Measurements from ENCODE around the gene OCA2. TPM values are rescaled to one million over a fixed set of nuclear protein-coding genes. Genes with fewer than 3 reads are reported as not detected.

The OCA2 gene
- total and polyA plus RNA-seq, 2 of the 4 experiments (the other 2 are of a cell fraction), result under 0.01 to 0.03 TPM

DNA sequence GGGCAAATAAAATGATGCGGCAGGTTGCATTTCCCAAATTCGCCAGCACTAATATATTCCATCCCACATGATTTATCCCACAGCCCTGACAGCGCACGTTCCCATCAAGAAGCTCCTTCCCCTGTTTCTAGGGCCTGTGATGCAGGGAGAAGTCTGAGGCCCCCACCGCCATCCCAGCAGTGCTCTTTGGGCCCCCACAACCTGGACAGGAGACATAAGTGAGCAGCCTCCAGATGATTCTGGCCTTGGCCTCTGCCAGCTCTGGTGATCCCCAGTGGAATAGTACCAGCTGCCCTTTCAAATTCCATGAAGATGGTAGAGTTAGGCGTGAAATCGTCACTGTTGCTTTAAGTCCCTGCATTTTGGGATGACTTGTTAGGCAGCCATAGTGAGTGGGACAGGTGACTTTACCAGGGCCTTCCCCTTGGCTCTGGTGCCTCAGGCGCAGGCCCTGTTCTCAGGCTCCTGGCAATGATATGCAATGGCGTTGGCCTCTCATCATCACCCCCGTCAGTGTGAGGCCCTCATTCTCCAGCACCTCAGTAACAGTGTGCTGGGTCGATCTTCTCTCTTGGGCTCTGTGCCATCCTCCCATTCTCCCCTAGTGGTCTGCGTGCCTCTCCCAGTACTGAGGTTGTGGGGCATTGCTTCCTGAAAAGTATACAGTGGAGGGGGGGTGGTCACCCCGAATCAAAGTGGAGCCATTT, 263.7 kb downstream of the OCA2 start:
- ATAC-seq (ENCODE audit: low read depth), result no peak
- no peak overlapping the region for H4K8ac ChIP-seq (ENCODE audit: low read depth in 2 of 2, low read length in 2 of 2)
- no peak overlapping the region for H3K18ac ChIP-seq (ENCODE audit: low read depth, low read length)
- H3K9me1 ChIP-seq (ENCODE audit: insufficient read depth, low read length), result no peaks in the 10 kb centered on the region
- no peak overlapping the region for H3K23ac ChIP-seq (ENCODE audit: low read depth, low read length)
- no peak overlapping the region for H2BK20ac ChIP-seq (ENCODE audit: low read depth, low read length)
- intact Hi-C loops (cut with micrococcal nuclease) (no loop called here), dilution Hi-C loops (cut with HindIII; ENCODE audit: low sequenced_read_pairs, unreplicated experiment) (no loop called here), in situ Hi-C loops (cut with MboI; ENCODE audit: low sequenced_read_pairs) (no loop called here)
- no peak overlapping the region for H2AFZ ChIP-seq (replicated peaks; ENCODE audit: low read length, poor library complexity)
- H3K36me3 ChIP-seq (ENCODE audit: control insufficient read depth, insufficient read depth, low read length), result no peaks in the 10 kb centered on the region
- H2BK120ac ChIP-seq (ENCODE audit: low read depth, low read length), result no peak overlapping the region
- no peak overlapping the region for H3K4me3 ChIP-seq (ENCODE audit: insufficient read depth, low read depth, low read length)
- H3K56ac ChIP-seq (ENCODE audit: extremely low read depth, insufficient read depth, low read length), result no peak overlapping the region
- H2AK9ac ChIP-seq (replicated peaks; ENCODE audit: low read depth, low read length, poor library complexity), result no peak overlapping the region
- no peak overlapping the region for H2BK5ac ChIP-seq (ENCODE audit: low read depth, low read length, poor library complexity, severe bottlenecking)
- H3K14ac ChIP-seq (replicated peaks; ENCODE audit: low read depth, low read length), result no peak overlapping the region
- TF ChIP-seq FOS (IDR thresholded peaks at IDR 0.05; ENCODE audit: low read depth, low read length) (no peak), CHD1 (IDR thresholded peaks at IDR 0.05; ENCODE audit: low read depth, low read length) (no peak), RCOR1 (IDR thresholded peaks at IDR 0.05; ENCODE audit: insufficient replicate concordance, low read length) (no peak), NFE2L2 (IDR thresholded peaks at IDR 0.05; ENCODE audit: low read depth, low read length) (no peak), MAFK (IDR thresholded peaks at IDR 0.05; ENCODE audit: low read depth, low read length) (no peak), RAD21 (IDR thresholded peaks at IDR 0.05; ENCODE audit: low read length) (no peak), MAZ (IDR thresholded peaks at IDR 0.05; ENCODE audit: borderline replicate concordance, low read depth, low read length) (no peak), CEBPB (IDR thresholded peaks at IDR 0.05; ENCODE audit: low read depth, low read length) (no peak), RFX5 (IDR thresholded peaks at IDR 0.05; ENCODE audit: low read depth, low read length) (no peak), BHLHE40 (IDR thresholded peaks at IDR 0.05; ENCODE audit: low read depth, low read length) (no peak), POLR2A (IDR thresholded peaks at IDR 0.05; ENCODE audit: low read depth, low read length) (no peak), MXI1 (IDR thresholded peaks at IDR 0.05; ENCODE audit: borderline replicate concordance, low read depth, low read length) (no peak), SMC3 (IDR thresholded peaks at IDR 0.05; ENCODE audit: low read depth, low read length) (no peak)
- TF ChIP-seq, protein P1, sequence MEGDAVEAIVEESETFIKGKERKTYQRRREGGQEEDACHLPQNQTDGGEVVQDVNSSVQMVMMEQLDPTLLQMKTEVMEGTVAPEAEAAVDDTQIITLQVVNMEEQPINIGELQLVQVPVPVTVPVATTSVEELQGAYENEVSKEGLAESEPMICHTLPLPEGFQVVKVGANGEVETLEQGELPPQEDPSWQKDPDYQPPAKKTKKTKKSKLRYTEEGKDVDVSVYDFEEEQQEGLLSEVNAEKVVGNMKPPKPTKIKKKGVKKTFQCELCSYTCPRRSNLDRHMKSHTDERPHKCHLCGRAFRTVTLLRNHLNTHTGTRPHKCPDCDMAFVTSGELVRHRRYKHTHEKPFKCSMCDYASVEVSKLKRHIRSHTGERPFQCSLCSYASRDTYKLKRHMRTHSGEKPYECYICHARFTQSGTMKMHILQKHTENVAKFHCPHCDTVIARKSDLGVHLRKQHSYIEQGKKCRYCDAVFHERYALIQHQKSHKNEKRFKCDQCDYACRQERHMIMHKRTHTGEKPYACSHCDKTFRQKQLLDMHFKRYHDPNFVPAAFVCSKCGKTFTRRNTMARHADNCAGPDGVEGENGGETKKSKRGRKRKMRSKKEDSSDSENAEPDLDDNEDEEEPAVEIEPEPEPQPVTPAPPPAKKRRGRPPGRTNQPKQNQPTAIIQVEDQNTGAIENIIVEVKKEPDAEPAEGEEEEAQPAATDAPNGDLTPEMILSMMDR (conservative IDR thresholded peaks at IDR 0.05; ENCODE audit: low read depth, low read length), result no peak
- TF ChIP-seq, protein P2, sequence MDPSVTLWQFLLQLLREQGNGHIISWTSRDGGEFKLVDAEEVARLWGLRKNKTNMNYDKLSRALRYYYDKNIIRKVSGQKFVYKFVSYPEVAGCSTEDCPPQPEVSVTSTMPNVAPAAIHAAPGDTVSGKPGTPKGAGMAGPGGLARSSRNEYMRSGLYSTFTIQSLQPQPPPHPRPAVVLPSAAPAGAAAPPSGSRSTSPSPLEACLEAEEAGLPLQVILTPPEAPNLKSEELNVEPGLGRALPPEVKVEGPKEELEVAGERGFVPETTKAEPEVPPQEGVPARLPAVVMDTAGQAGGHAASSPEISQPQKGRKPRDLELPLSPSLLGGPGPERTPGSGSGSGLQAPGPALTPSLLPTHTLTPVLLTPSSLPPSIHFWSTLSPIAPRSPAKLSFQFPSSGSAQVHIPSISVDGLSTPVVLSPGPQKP (IDR thresholded peaks at IDR 0.05; ENCODE audit: borderline replicate concordance, low read depth, low read length), result no peak
- TF ChIP-seq, protein P3, sequence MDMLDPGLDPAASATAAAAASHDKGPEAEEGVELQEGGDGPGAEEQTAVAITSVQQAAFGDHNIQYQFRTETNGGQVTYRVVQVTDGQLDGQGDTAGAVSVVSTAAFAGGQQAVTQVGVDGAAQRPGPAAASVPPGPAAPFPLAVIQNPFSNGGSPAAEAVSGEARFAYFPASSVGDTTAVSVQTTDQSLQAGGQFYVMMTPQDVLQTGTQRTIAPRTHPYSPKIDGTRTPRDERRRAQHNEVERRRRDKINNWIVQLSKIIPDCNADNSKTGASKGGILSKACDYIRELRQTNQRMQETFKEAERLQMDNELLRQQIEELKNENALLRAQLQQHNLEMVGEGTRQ (IDR thresholded peaks at IDR 0.05; ENCODE audit: low read depth, low read length), result no peak
- H3K4ac ChIP-seq (ENCODE audit: low read depth, low read length), result no peak overlapping the region
- H2BK15ac ChIP-seq (ENCODE audit: low read depth, low read length), result no peak overlapping the region
- no peak overlapping the region for H3K4me2 ChIP-seq (ENCODE audit: low read depth, low read length)
- no peak overlapping the region for H4K91ac ChIP-seq (ENCODE audit: insufficient read depth, low read depth, low read length)
- no peaks in the 10 kb centered on the region for H3K4me1 ChIP-seq (ENCODE audit: control insufficient read depth, insufficient read depth, low read length)
- ChIA-PET POLR2A (ENCODE audit: unreplicated experiment) (no interaction called here), CTCF (interaction anchor here (1.3 kb wide), 1 partner anchor 11 kb away, joined by 3 read pairs; no protein-coding TSS in a partner anchor)
- H3K27ac ChIP-seq (ENCODE audit: insufficient read depth, low read length), result no peak overlapping the region
- no peaks in the 10 kb centered on the region for H3K27me3 ChIP-seq (ENCODE audit: control insufficient read depth, insufficient read depth, low read length)
- H3K79me1 ChIP-seq (ENCODE audit: low read depth in 1 of 2, low read length in 2 of 2), result no peaks in the 10 kb centered on the region
- WGBS, 2 experiments (ENCODE audit: extremely low coverage in 2 of 2, insufficient read length in 1 of 2), result 97% methylated on average over 5 of the region's 13 CpGs; no CpG with 5 or more reads in 1 of the 2 experiments
- no peak overlapping the region for H4K5ac ChIP-seq (ENCODE audit: low read depth, low read length)
- no TSS peak for BruUV-seq (replicated peaks)
- H4K20me1 ChIP-seq (ENCODE audit: insufficient read depth, low read length), result no peaks in the 10 kb centered on the region
- no peak overlapping the region for H3K9ac ChIP-seq (ENCODE audit: low read depth, low read length)
- peaks cover 18% of the 10 kb centered on the region for H3K9me3 ChIP-seq (ENCODE audit: control insufficient read depth, insufficient read depth, low read length)
- no peak overlapping the region for H2AK5ac ChIP-seq (ENCODE audit: low read depth, low read length)
- DNase-seq, result no peak

Data from IMR-90 (cell line).